ENCODE results near the gene RREB1.

RREB1 gene

DNA sequence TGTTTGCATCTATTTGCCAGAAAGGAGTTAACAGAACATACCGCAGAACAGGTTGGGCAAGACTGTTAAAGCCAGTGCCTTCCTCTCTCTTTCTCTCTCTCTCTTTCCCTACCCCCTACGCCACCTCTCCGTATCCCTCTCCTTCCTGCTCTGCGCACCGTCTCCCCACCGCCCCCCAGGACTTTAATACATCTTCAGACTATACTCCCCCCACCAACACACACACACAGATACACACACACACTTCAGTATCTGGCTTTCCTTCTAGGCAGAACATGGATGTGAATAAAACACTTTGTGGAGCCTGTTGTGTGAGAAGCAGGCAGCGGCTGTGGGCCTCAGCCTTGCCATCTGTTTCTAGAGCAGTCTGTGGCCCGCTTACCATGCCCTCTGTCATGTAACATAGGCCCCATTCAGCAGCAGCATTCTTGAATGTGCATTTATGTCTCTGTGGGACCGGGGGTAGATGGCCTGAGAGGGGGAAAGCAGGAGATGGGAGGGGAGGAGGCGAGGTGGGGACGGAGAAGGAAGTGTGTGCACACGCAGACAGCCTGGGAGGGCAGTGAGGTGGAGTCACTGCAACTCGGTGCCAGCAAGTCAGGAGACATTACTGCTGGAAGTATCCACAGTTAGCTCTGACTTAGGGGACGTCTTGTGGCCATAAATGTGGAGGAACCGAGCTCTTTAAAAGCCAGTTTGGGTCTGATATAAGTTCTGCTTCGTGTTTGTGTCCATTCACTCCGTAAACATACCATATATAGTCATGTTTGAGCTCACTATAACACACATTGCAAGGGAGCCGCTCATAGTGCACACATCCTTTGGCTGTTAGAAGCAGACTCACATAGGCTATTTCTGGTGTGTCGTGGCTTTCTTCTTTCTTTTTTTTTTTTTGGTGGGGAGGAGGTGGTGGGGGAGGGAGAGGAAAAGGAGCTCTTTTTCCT lies 38.4 kb downstream of the RREB1 start:
- TF ChIP-seq, protein P1, sequence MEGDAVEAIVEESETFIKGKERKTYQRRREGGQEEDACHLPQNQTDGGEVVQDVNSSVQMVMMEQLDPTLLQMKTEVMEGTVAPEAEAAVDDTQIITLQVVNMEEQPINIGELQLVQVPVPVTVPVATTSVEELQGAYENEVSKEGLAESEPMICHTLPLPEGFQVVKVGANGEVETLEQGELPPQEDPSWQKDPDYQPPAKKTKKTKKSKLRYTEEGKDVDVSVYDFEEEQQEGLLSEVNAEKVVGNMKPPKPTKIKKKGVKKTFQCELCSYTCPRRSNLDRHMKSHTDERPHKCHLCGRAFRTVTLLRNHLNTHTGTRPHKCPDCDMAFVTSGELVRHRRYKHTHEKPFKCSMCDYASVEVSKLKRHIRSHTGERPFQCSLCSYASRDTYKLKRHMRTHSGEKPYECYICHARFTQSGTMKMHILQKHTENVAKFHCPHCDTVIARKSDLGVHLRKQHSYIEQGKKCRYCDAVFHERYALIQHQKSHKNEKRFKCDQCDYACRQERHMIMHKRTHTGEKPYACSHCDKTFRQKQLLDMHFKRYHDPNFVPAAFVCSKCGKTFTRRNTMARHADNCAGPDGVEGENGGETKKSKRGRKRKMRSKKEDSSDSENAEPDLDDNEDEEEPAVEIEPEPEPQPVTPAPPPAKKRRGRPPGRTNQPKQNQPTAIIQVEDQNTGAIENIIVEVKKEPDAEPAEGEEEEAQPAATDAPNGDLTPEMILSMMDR (IDR thresholded peaks at IDR 0.05; ENCODE audit: low read depth, low read length): no peak
- no peak for DNase-seq (ENCODE audit: extremely low read depth, low read depth)

DNA sequence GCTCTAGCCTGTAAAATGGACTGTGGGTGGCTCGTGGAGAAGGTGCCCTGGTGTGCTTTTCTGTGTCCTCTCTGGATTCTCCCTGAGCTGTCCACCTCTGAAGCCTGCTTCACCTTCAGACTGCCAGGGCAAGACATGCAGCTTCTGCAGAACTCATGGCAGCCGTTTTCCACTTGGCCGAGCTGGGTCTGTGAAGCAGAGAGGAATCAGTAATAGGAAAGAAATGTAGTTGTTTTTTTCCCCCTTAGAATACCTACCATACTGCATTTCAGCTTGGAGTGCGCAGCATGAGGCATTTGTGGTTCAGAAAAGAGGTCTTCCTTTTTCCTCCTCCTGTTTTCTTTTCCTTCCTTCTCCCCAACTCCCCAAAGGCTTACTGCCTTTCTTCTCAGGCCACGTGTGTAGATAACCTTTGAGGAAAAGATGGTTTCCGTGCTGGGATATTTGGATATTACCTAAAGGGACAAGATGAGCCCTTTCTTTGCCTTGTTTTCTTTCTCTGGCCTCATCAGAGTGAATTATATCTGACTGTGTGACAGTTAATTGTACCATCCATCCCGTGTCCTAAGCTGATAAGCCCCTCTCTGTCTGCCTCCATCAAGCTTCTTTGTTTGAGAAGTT lies 39.4 kb downstream of the RREB1 start:
- DNase-seq (ENCODE audit: extremely low read depth, low read depth): no peak

DNA sequence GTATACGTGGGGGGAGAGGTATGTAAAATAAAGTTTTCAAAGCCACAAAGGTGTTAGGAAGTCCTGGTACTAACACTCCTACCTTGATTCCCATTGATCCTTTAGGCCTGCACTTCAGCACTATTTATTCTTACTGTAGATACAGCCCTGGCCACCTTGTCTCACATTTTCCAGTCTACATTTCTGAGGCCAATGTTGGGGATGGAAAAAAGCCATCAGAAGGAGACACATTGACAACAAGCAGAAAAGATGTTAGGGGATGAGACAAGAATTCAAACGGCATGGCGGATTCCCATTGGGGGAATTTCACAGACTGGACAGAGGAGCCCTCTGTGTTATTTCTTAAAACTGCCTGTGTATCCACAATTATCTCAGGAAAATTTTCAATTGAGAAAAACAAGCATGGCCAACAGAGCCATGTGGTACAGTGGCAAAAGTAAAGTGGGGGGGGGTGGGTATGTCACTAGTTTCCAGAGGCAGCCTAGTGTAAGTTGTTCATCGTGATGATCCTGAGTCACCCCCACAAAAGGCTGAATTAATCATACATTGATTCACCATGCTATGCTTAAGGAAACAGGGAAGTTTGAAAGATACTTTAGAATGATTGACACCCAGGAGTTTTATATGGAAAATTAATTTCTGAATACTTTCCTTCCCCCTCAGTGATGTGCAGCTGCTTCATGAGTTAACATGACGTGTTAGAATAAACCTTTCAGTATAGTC lies 40.5 kb downstream of the RREB1 start:
- TF ChIP-seq, protein P1 (IDR thresholded peaks at IDR 0.05; ENCODE audit: low read depth, low read length): no peak
- DNase-seq (ENCODE audit: extremely low read depth, low read depth): no peak

More for the DNA sequence above, 39.4 kb downstream of the RREB1 start:
- TF ChIP-seq, protein P1 (IDR thresholded peaks at IDR 0.05; ENCODE audit: low read depth, low read length): no peak

DNA sequence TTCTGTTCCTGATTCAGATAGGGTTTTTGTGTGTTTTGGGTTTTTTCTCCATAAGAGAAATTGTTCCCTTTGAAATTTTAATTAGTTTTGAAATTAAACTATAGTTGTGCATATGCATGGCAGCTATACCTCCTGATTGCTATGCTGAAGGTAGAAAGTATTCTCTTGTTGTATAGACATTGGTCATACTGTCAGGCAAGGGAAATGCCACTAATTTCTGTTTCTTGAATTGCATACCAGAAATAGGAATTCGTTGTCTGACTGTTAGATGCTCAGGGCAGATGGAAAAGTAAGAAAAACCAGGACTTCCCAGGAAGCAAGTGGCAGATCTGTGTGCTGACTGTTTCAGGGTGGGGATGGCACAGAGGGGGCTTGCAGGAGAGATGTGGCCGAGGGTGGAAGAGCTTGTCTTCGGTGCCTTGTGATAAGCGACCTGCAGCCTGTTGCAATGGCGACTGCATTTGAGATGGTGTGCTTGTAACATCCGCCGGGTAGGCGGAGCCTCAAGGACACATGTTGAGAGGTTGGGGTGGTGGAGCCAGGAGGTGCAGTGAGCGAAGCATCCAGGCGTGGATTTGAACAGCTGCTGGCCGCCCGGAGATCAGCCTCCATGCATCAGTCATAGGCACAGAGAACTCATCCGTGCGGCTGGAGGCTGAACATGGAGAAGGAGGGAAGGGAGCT lies 42.8 kb downstream of the RREB1 start:
- DNase-seq (ENCODE audit: extremely low read depth, low read depth): no peak
- TF ChIP-seq, protein P1 (IDR thresholded peaks at IDR 0.05; ENCODE audit: low read depth, low read length): no peak

DNA sequence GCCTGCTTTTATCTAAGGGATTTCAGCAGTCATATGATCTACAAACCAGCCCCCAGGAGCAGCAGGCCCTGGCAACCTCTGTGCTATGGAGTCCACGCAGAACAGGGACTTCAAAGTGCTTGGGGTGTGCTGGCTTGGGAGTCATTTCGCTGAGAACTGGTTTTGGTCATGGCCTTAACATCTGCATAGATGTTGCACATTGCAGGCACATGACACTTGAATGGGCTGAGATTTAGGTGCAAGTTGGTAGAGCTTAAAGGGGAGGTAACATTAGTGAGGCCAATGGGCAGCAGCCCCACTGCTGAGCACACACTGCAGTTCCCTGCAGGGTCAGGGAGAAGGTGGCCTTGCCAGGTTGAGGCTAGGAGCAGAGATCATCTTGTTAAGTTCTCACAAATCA lies 43.6 kb downstream of the RREB1 start:
- TF ChIP-seq, protein P1 (IDR thresholded peaks at IDR 0.05; ENCODE audit: low read depth, low read length): no peak
- no peak for DNase-seq (ENCODE audit: extremely low read depth, low read depth)

DNA sequence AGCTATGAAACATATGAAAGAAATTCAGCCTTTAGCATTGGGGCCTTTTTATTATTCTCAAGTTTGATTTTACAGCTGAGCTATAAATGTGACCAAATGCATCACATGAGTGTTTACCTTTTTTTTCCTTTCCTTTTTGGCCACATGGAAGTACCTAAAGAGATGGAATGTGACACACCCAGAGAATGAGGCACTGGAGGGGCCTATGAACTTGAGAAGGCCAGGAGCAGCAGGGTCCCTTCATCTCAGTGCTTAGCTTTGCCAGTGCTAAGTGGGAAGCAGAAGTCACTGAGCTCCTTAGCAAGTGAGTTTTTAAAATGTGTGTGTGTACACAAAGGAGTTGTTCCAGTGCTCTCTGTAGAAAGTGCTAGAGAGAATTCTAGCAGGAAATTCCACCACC lies 44.7 kb downstream of the RREB1 start:
- no peak for DNase-seq (ENCODE audit: extremely low read depth, low read depth)
- TF ChIP-seq, protein P1 (IDR thresholded peaks at IDR 0.05; ENCODE audit: low read depth, low read length): no peak
